ENCODE measurements around the gene TOMM40. TPM values are rescaled to one million over a fixed set of nuclear protein-coding genes. Genes with fewer than 3 reads are reported as not detected.
"Not testable (repeated sequence)": the region's sequence is repeated elsewhere in the genome, so short reads cannot be mapped to it uniquely, and the experiment has no call there.

The TOMM40 gene
- total RNA-seq, 1 experiment from 2014 or later = 180 TPM

DNA sequence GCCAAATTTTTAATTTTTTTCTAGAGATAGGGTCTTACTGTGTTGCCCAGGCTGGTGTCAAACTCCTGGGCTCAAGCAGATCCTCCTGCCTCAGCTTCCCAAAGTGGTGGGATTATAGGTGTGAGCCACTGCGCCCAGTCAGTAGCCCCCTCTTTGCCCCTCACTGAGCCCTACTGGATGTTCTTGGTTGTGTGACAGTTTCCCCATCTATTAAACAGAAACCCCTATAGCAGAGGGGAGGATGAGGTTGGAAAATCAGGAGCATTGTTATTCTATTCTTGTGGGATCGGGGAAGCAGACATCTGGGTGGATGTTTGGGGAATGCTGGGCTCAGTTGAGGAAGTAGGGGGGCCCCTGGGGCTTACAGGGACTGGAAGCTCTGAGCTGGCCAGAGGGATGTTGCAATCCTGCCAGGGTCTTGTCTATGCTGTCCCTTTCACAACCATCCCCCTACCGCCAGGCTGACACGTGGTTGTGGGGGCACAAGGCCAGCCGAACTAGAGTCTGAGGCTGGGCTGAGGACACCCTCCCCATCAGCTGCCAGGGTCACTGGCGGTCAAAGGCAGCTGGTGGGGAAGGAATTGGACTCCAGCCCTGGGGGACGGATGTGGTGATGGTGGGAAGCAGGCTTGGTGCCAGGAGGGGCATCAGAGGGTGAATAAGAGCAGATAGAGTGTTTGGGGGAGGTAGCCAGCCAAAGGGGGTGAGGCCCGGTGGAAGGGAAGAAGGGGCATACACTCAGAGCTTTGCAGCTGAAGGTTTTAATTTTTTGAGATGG is 34.2 kb downstream of the TOMM40 start:
- Mint-ChIP-seq H3K27me3 (ENCODE audit: low read depth) (peaks cover 33% of the 10 kb centered on the region), H3K36me3 (ENCODE audit: insufficient read depth in 1 of 3, low read depth in 3 of 3) (peaks cover 2 to 4% (median 4%) of the 10 kb centered on the region in 3 experiments; a peak in 4 of 7 replicates), H3K4me1 (peaks cover 14 to 19% of the 10 kb centered on the region in 2 experiments), H3K4me3 (no peak overlapping the region; a peak in 1 of 5 replicates), H3K9me3 (peaks cover 0 to 5% of the 10 kb centered on the region in 2 experiments; a peak in 2 of 5 replicates), H3K27ac (no peak overlapping the region)
- H3K14ac ChIP-seq (ENCODE audit: insufficient read depth, low read length) = no peak overlapping the region
- no peaks in the 10 kb centered on the region for H3K9me3 ChIP-seq (ENCODE audit: control insufficient read depth, low read depth, low read length)
- no peak overlapping the region for H3K4ac ChIP-seq (ENCODE audit: low read depth, low read length)
- H4K20me1 ChIP-seq (ENCODE audit: control insufficient read depth, insufficient read depth, insufficient read length) = no peaks in the 10 kb centered on the region
- H3K27ac ChIP-seq (ENCODE audit: insufficient read length, low read depth, low read length) = no peak overlapping the region
- H2BK15ac ChIP-seq (ENCODE audit: low read depth, low read length) = no peak overlapping the region
- no peak overlapping the region for H2AK5ac ChIP-seq (ENCODE audit: insufficient read length, low read length)
- no peak overlapping the region for H3K9ac ChIP-seq (ENCODE audit: extremely low read depth, insufficient read length, low read length)
- H4K8ac ChIP-seq (replicated peaks; ENCODE audit: insufficient read length, low read depth, low read length) = no peak overlapping the region
- no peak overlapping the region for H2BK20ac ChIP-seq (ENCODE audit: low read depth, low read length, poor library complexity, severe bottlenecking)
- WGBS (ENCODE audit: extremely low coverage, insufficient read length, low lambda C conversion rate) = no CpG with 5 or more reads among the region's 8 CpGs
- H3K4me2 ChIP-seq (ENCODE audit: insufficient read depth, insufficient read length, low read length) = no peak overlapping the region
- no peak overlapping the region for H2BK12ac ChIP-seq (ENCODE audit: insufficient read length, low read depth, low read length)
- H3K27me3 ChIP-seq (ENCODE audit: insufficient read depth, low read length) = no peaks in the 10 kb centered on the region
- H3K18ac ChIP-seq (ENCODE audit: insufficient read length, low read depth, low read length) = no peak overlapping the region
- H2AFZ ChIP-seq (ENCODE audit: low read length) = no peak overlapping the region
- H2BK120ac ChIP-seq (ENCODE audit: low read depth, low read length, poor library complexity, severe bottlenecking) = no peak overlapping the region
- H4K5ac ChIP-seq (ENCODE audit: insufficient read length, low read depth, low read length) = no peak overlapping the region
- no peaks in the 10 kb centered on the region for H3K79me2 ChIP-seq (ENCODE audit: insufficient read depth, low read length)
- H2BK5ac ChIP-seq (ENCODE audit: insufficient read length, low read length) = no peak overlapping the region
- no peak overlapping the region for H4K91ac ChIP-seq (ENCODE audit: insufficient read length, low read depth, low read length)
- no peak overlapping the region for H3T11ph ChIP-seq (ENCODE audit: low read length)
- H3K23me2 ChIP-seq (ENCODE audit: insufficient read length, low read depth, low read length, poor library complexity, severe bottlenecking) = no peaks in the 10 kb centered on the region
- H3K56ac ChIP-seq (ENCODE audit: insufficient read length, low read depth, low read length) = no peak overlapping the region
- no peak overlapping the region for H3K23ac ChIP-seq (ENCODE audit: insufficient read length, low read depth, low read length)
- H3K4me1 ChIP-seq (ENCODE audit: insufficient read depth, low read length) = no peaks in the 10 kb centered on the region; the same call in 1 of the 2 replicates
- no peak for DNase-seq
- TF ChIP-seq, protein P1, sequence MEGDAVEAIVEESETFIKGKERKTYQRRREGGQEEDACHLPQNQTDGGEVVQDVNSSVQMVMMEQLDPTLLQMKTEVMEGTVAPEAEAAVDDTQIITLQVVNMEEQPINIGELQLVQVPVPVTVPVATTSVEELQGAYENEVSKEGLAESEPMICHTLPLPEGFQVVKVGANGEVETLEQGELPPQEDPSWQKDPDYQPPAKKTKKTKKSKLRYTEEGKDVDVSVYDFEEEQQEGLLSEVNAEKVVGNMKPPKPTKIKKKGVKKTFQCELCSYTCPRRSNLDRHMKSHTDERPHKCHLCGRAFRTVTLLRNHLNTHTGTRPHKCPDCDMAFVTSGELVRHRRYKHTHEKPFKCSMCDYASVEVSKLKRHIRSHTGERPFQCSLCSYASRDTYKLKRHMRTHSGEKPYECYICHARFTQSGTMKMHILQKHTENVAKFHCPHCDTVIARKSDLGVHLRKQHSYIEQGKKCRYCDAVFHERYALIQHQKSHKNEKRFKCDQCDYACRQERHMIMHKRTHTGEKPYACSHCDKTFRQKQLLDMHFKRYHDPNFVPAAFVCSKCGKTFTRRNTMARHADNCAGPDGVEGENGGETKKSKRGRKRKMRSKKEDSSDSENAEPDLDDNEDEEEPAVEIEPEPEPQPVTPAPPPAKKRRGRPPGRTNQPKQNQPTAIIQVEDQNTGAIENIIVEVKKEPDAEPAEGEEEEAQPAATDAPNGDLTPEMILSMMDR (conservative IDR thresholded peaks at IDR 0.05) = no peak
- H3K79me1 ChIP-seq (ENCODE audit: insufficient read depth, low read depth, low read length, poor library complexity, severe bottlenecking) = no peaks in the 10 kb centered on the region

DNA sequence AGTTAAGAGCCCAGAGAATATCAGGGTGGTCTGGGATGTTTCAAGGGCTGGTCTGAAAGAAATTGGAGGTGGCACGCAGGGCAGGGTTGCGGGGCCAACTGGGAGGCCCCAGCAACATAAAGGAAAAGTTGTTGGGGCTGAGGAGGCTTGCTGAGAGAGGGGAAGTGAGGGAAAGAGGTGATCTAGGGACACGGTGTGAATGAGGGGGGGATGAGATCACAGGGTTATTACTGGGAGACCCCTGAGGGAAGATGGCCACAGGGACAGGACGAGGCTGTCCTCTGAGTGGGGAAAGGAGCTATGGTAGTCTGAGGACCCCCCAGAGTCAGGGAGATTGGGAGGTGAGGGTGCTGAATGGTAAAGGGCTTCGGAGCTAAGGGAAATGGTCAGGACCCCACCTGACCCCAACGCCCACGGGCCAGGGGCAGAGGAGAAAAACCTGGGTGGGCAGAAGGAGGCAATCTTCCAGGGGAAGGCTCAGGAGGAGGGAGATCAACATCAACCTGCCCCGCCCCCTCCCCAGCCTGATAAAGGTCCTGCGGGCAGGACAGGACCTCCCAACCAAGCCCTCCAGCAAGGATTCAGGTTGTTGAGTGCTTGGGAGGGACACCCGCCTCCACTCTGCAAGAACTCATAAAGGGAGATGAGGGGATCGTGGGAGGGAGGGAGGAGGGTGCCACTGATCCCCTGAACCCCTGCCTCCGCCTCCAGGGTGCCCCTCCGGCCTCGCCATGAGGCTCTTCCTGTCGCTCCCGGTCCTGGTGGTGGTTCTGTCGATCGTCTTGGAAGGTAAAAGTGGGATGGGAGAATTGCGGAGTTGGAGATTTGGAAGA is 35.4 kb downstream of the TOMM40 start:
- H3T11ph ChIP-seq (ENCODE audit: low read length); H3K9me3 ChIP-seq (ENCODE audit: control insufficient read depth, low read depth, low read length); H3K4ac ChIP-seq (ENCODE audit: low read depth, low read length); H3K23ac ChIP-seq (ENCODE audit: insufficient read length, low read depth, low read length); H3K18ac ChIP-seq (ENCODE audit: insufficient read length, low read depth, low read length); H2AFZ ChIP-seq (ENCODE audit: low read length); DNase-seq; H2BK20ac ChIP-seq (ENCODE audit: low read depth, low read length, poor library complexity, severe bottlenecking); H3K23me2 ChIP-seq (ENCODE audit: insufficient read length, low read depth, low read length, poor library complexity, severe bottlenecking); H3K79me2 ChIP-seq (ENCODE audit: insufficient read depth, low read length); H2AK5ac ChIP-seq (ENCODE audit: insufficient read length, low read length); H3K36me3 Mint-ChIP-seq (ENCODE audit: insufficient read depth in 1 of 3, low read depth in 3 of 3); H4K20me1 ChIP-seq (ENCODE audit: control insufficient read depth, insufficient read depth, insufficient read length); H3K56ac ChIP-seq (ENCODE audit: insufficient read length, low read depth, low read length); H4K8ac ChIP-seq (replicated peaks; ENCODE audit: insufficient read length, low read depth, low read length); H3K27ac ChIP-seq (ENCODE audit: insufficient read length, low read depth, low read length); H3K9me3 Mint-ChIP-seq; H4K5ac ChIP-seq (ENCODE audit: insufficient read length, low read depth, low read length); H2BK12ac ChIP-seq (ENCODE audit: insufficient read length, low read depth, low read length); H3K9ac ChIP-seq (ENCODE audit: extremely low read depth, insufficient read length, low read length); H3K27me3 ChIP-seq (ENCODE audit: insufficient read depth, low read length); H2BK5ac ChIP-seq (ENCODE audit: insufficient read length, low read length); H3K4me1 ChIP-seq (ENCODE audit: insufficient read depth, low read length); H3K79me1 ChIP-seq (ENCODE audit: insufficient read depth, low read depth, low read length, poor library complexity, severe bottlenecking); H4K91ac ChIP-seq (ENCODE audit: insufficient read length, low read depth, low read length): not testable (repeated sequence)
- H3K4me3 Mint-ChIP-seq = peak overlapping the region; percentile 54 to 69
- peak overlapping the region; percentile 8 for H3K4me2 ChIP-seq (ENCODE audit: insufficient read depth, insufficient read length, low read length)
- peaks cover 38% of the 10 kb centered on the region for H3K27me3 Mint-ChIP-seq (ENCODE audit: low read depth)
- no CpG with 5 or more reads among the region's 19 CpGs for WGBS (ENCODE audit: extremely low coverage, insufficient read length, low lambda C conversion rate)
- H3K4me1 Mint-ChIP-seq = peaks cover 14 to 19% of the 10 kb centered on the region in 2 experiments
- H2BK120ac ChIP-seq (ENCODE audit: low read depth, low read length, poor library complexity, severe bottlenecking) = peak overlapping the region; percentile 65
- H2BK15ac ChIP-seq (ENCODE audit: low read depth, low read length) = peak overlapping the region; percentile 48; the same call in 1 of the 2 replicates
- peak overlapping the region in 2 of 3 experiments; percentile 70 to 94; a peak in 4 of 7 replicates for H3K27ac Mint-ChIP-seq
- H3K14ac ChIP-seq (ENCODE audit: insufficient read depth, low read length) = peak overlapping the region; percentile 83
